ENCODE results near the gene TKTL2. TPM values are rescaled to one million over a fixed set of nuclear protein-coding genes. Genes with fewer than 3 reads are reported as not detected.
A peak's percentile ranks its signal among the peaks of the same experiment; 100 is the strongest.

The TKTL2 gene
- total and polyA plus RNA-seq, 2 experiments from 2014 or later = 0.07 TPM; not detected in 1

DNA sequence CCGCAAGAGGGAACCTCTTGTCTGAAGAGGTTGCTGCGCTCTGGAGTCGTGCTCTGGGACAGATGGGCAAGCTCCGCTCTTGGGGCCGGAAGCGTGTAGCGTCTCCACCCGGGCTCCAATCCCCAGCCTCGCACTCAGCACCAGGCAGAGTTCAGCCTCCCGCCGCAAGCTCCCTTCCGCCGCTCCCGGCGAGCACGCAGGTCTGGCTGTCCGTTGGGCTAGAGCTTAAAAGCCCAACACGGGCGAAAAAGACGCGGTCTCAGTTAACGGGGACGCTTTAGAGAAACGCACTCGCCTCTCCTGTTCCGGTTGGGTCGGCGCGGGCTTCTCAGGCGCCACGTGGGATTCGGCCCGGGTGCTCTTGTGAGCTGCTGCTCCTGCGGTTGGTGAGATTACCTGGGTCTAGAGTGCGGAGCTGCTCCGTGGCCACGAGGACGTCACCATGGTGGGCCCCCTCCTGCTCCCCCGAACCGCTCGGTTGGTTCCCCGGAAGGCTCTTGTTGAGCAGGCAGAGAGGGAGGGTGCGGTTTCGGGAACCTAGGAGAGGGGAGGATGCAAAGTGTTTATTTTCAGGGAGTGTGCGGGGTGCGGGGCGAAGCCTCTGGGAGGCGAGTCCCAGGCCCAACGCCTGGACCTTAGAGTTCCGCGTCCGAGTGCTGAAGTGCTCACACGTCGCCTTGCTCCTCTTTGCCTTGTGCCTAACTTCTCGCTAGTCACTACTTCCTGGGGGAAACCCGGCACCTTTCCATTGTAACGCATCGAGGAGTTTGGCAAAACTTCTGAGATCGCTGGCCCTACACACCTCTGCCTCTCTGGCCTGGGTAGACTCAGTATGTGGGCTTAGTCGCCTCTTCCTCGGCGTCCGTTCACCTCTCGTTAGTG lies 21.0 kb upstream of the TKTL2 start, which contains the start of gene TMA16 (continued):
- TF ChIP-seq, protein P1, sequence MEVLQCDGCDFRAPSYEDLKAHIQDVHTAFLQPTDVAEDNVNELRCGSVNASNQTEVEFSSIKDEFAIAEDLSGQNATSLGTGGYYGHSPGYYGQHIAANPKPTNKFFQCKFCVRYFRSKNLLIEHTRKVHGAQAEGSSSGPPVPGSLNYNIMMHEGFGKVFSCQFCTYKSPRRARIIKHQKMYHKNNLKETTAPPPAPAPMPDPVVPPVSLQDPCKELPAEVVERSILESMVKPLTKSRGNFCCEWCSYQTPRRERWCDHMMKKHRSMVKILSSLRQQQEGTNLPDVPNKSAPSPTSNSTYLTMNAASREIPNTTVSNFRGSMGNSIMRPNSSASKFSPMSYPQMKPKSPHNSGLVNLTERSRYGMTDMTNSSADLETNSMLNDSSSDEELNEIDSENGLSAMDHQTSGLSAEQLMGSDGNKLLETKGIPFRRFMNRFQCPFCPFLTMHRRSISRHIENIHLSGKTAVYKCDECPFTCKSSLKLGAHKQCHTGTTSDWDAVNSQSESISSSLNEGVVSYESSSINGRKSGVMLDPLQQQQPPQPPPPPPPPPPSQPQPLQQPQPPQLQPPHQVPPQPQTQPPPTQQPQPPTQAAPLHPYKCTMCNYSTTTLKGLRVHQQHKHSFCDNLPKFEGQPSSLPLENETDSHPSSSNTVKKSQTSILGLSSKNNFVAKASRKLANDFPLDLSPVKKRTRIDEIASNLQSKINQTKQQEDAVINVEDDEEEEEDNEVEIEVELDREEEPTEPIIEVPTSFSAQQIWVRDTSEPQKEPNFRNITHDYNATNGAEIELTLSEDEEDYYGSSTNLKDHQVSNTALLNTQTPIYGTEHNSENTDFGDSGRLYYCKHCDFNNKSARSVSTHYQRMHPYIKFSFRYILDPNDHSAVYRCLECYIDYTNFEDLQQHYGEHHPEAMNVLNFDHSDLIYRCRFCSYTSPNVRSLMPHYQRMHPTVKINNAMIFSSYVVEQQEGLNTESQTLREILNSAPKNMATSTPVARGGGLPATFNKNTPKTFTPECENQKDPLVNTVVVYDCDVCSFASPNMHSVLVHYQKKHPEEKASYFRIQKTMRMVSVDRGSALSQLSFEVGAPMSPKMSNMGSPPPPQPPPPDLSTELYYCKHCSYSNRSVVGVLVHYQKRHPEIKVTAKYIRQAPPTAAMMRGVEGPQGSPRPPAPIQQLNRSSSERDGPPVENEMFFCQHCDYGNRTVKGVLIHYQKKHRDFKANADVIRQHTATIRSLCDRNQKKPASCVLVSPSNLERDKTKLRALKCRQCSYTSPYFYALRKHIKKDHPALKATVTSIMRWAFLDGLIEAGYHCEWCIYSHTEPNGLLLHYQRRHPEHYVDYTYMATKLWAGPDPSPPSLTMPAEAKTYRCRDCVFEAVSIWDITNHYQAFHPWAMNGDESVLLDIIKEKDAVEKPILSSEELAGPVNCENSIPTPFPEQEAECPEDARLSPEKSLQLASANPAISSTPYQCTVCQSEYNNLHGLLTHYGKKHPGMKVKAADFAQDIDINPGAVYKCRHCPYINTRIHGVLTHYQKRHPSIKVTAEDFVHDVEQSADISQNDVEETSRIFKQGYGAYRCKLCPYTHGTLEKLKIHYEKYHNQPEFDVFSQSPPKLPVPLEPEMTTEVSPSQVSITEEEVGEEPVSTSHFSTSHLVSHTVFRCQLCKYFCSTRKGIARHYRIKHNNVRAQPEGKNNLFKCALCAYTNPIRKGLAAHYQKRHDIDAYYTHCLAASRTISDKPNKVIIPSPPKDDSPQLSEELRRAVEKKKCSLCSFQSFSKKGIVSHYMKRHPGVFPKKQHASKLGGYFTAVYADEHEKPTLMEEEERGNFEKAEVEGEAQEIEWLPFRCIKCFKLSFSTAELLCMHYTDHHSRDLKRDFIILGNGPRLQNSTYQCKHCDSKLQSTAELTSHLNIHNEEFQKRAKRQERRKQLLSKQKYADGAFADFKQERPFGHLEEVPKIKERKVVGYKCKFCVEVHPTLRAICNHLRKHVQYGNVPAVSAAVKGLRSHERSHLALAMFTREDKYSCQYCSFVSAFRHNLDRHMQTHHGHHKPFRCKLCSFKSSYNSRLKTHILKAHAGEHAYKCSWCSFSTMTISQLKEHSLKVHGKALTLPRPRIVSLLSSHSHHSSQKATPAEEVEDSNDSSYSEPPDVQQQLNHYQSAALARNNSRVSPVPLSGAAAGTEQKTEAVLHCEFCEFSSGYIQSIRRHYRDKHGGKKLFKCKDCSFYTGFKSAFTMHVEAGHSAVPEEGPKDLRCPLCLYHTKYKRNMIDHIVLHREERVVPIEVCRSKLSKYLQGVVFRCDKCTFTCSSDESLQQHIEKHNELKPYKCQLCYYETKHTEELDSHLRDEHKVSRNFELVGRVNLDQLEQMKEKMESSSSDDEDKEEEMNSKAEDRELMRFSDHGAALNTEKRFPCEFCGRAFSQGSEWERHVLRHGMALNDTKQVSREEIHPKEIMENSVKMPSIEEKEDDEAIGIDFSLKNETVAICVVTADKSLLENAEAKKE (CRISPR knock-in tag; IDR thresholded peaks at IDR 0.05) = no peak
- peak; percentile 73; the same call in 1 of the 2 replicates for TF ChIP-seq ZNF114 (CRISPR knock-in tag; IDR thresholded peaks at IDR 0.05)
- TF ChIP-seq, protein P2, sequence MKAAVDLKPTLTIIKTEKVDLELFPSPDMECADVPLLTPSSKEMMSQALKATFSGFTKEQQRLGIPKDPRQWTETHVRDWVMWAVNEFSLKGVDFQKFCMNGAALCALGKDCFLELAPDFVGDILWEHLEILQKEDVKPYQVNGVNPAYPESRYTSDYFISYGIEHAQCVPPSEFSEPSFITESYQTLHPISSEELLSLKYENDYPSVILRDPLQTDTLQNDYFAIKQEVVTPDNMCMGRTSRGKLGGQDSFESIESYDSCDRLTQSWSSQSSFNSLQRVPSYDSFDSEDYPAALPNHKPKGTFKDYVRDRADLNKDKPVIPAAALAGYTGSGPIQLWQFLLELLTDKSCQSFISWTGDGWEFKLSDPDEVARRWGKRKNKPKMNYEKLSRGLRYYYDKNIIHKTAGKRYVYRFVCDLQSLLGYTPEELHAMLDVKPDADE (IDR thresholded peaks at IDR 0.05) = peak; percentile 59
- peak; percentile 68; the same call in 1 of the 2 replicates for TF ChIP-seq POLR2AphosphoS5 (IDR thresholded peaks at IDR 0.05; ENCODE audit: low read depth)

DNA sequence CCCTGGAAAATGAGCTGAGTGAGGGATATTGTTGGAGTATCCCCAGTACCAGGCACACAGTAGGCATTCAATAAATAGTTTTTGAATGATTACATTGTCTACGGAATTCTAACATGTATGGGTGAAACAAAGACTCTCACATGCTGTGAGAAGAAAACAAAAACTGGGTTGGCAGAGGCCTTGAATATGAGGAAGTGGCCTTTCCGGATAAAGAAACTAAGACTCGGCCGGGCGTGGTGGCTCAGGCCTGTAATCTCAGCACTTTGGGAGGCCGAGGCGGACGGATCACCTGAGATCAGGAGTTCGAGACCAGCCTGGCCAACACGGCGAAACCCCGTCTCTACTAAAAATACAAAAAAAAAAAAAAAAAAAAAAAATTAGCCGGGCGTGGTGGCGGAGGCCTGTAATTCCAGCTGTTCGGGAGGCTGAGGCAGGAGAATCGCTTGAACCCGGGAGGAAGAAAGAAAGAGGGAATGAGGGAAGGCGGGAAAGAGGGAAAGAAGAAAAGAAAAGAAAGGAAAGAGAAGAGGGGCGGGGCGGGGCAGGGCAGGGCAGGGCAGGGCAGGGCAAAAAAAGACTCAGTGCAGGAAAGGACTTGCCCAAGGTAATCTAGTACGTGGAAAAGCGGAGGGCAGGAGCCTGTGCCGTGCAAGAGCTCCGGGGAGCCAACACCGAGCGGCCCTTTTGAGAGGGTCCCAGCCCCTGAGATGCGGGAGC lies 20.2 kb upstream of the TKTL2 start:
- peak overlapping the region; percentile 91 for H3K4me2 ChIP-seq
- H3K79me2 ChIP-seq (replicated peaks; ENCODE audit: insufficient read depth) = peaks cover 43% of the 10 kb centered on the region
- TF ChIP-seq CREB1 (CRISPR knock-in tag; IDR thresholded peaks at IDR 0.05; ENCODE audit: low read depth) = no peak
- no peak for TF ChIP-seq JUNB (IDR thresholded peaks at IDR 0.05; ENCODE audit: unreplicated experiment)
- TF ChIP-seq ZNF114 (CRISPR knock-in tag; IDR thresholded peaks at IDR 0.05) = no peak
- TF ChIP-seq STAT1 (IDR thresholded peaks at IDR 0.05; ENCODE audit: unreplicated experiment) = no peak
- TF ChIP-seq POLR2AphosphoS5 (IDR thresholded peaks at IDR 0.05; ENCODE audit: low read depth) = no peak
- Mint-ChIP-seq H3K27ac (peak overlapping the region; percentile 100), H3K4me1 (peaks cover 6% of the 10 kb centered on the region; the same call in 1 of the 3 replicates), H3K36me3 (ENCODE audit: low read depth) (peaks cover 18% of the 10 kb centered on the region), H3K27me3 (ENCODE audit: insufficient read depth, low read depth, poor library complexity) (peaks cover 10% of the 10 kb centered on the region), H3K9me3 (peaks cover 2% of the 10 kb centered on the region; the same call in 2 of the 3 replicates), H3K4me3 (peak overlapping the region; percentile 99)
- H3K36me3 ChIP-seq (ENCODE audit: insufficient read depth) = no peaks in the 10 kb centered on the region
- H2AFZ ChIP-seq = 0 out of 2 replicates have a peak overlapping the region, but pooled peaks have one; percentile 53
- no peaks in the 10 kb centered on the region; the same call in 1 of the 2 replicates for H3F3A ChIP-seq (replicated peaks; ENCODE audit: low read depth)
- H3K4me1 ChIP-seq (ENCODE audit: insufficient read depth) = peaks cover 19% of the 10 kb centered on the region
- ATAC-seq (no peak), DNase-seq (ENCODE audit: low spot score) (no peak)
- H3K4me3 ChIP-seq = peak overlapping the region; percentile 71
- 0 out of 2 replicates have a peak, but pooled peaks cover 3% of the 10 kb centered on the region for H4K20me1 ChIP-seq (replicated peaks; ENCODE audit: insufficient read depth)
- peak overlapping the region; percentile 100 for H3K27ac ChIP-seq (ENCODE audit: low read depth)
- no peaks in the 10 kb centered on the region for H3K9me2 ChIP-seq (ENCODE audit: insufficient read depth)
- H3K27me3 ChIP-seq (ENCODE audit: insufficient read depth) = no peaks in the 10 kb centered on the region
